Smooth muscle cell (in vitro differentiated cells): ENCODE measurements around the gene S100A9. TPM values are rescaled to one million over a fixed set of nuclear protein-coding genes. Genes with fewer than 3 reads are reported as not detected.

Experiments
- DNase-seq: peaks from one replicate; lab custom pipeline; 2025; ENCODE audit not compliant: unreplicated experiment; lab: John Stamatoyannopoulos, UW
- H2AFZ ChIP-seq: fragments of 200-600 bp; sonication (generic); 2 replicates; pipeline ENCODE4 v1.6.0; 2016; ENCODE audit warnings: antibody characterized with exemption, low read depth, mild to moderate bottlenecking
- H3F3A ChIP-seq: fragments of 200-600 bp; sonication (generic); 2 replicates; pipeline ENCODE4 v1.6.0; 2017; ENCODE audit warnings: antibody characterized with exemption, low read depth
- H3K27ac ChIP-seq: fragments of 200-600 bp; sonication (generic); 2 replicates; pipeline ENCODE4 v1.5.1; 2016; ENCODE audit warnings: low read depth, mild to moderate bottlenecking
- H3K27me3 ChIP-seq: fragments of 200-600 bp; sonication (generic); 2 replicates; pipeline ENCODE4 v1.6.1; 2016; ENCODE audit warnings: low read depth, mild to moderate bottlenecking
- H3K36me3 ChIP-seq: fragments of 200-600 bp; sonication (generic); 2 replicates; pipeline ENCODE4 v1.5.1; 2016; ENCODE audit warnings: low read depth
- H3K4me1 ChIP-seq: fragments of 200-600 bp; sonication (generic); 2 replicates; pipeline ENCODE4 v1.5.1; 2016; ENCODE audit warnings: low read depth
- H3K4me2 ChIP-seq: fragments of 200-600 bp; sonication (generic); 2 replicates; pipeline ENCODE4 v1.6.0; 2016; ENCODE audit warnings: mild to moderate bottlenecking
- H3K4me3 ChIP-seq: fragments of 200-600 bp; sonication (generic); 2 replicates; pipeline ENCODE4 v1.5.1; 2016; ENCODE audit warnings: mild to moderate bottlenecking
- H3K79me2 ChIP-seq: fragments of 200-600 bp; sonication (generic); 2 replicates; pipeline ENCODE4 v1.6.0; 2016; ENCODE audit warnings: low read depth, mild to moderate bottlenecking
- H3K9ac ChIP-seq: fragments of 200-600 bp; sonication (generic); 2 replicates; pipeline ENCODE4 v1.6.0; 2016; ENCODE audit warnings: low read depth
- H3K9me3 ChIP-seq: fragments of 200-600 bp; sonication (generic); replicated peaks from 2 replicates; pipeline ENCODE4 v1.5.1; 2016; ENCODE audit warnings: low read depth
- H4K20me1 ChIP-seq: fragments of 200-600 bp; sonication (generic); 2 replicates; pipeline ENCODE4 v1.6.0; 2016; ENCODE audit warnings: low read depth
- CTCF ChIP-seq: fragments of 200-600 bp; sonication (generic); IDR thresholded peaks from 2 replicates; pipeline ENCODE4 v1.5.1; 2017; ENCODE audit warnings: borderline replicate concordance, mild to moderate bottlenecking, antibody characterized with exemption; ENCODE audit not compliant: insufficient read depth, poor library complexity, severe bottlenecking
- WGBS: methylation state at CpG from one replicate; pipeline ENCODE4 v1.1.7; 2016; ENCODE audit warnings: low lambda C conversion rate; 5-methylcytosine and 5-hydroxymethylcytosine counted together
- polyA plus RNA-seq: library from polyadenylated mRNA; unstranded; fragments of >200 nt; fragmentation: Nextera tagmentation; extraction: Ambion mirVana; gene quantifications from 2 replicates; pipeline ENCODE4 v1.2.1, GENCODE V29; 2016
- total RNA-seq: library from RNA; depleted of rRNA; stranded (reverse); fragments of >200 nt; gene quantifications from 2 replicates; pipeline ENCODE4 v1.2.3, GENCODE V29; 2014

Gene S100A9
- total and polyA plus RNA-seq, 2 experiments from 2014 or later: 81.9 to 197 TPM

- no peaks in the 10 kb centered on the region for H3K36me3 ChIP-seq
- no peak for TF ChIP-seq CTCF
Measured at GRCh38 chr1:153361480-153362109, 3.9 kb downstream of the S100A9 start.

GRCh38 chr1:153362187-153362775 is 4.6 kb downstream of the S100A9 start:
- Histone ChIP-seq H3K4me3 (no peak overlapping the region), H3K9ac (no peak overlapping the region), H2AFZ (no peak overlapping the region), H3K4me1 (no peaks in the 10 kb centered on the region), H3K9me3 (no peaks in the 10 kb centered on the region), H3F3A (no peaks in the 10 kb centered on the region), H4K20me1 (no peaks in the 10 kb centered on the region), H3K4me2 (no peak overlapping the region), H3K79me2 (no peaks in the 10 kb centered on the region), H3K27ac (no peak overlapping the region), H3K27me3 (no peaks in the 10 kb centered on the region), H3K36me3 (no peaks in the 10 kb centered on the region)
- no peak for DNase-seq
- TF ChIP-seq CTCF: no peak
- 84% methylated on average over 3 of the region's 3 CpGs for WGBS

More at GRCh38 chr1:153361480-153362109, 3.9 kb downstream of the S100A9 start:
- H3F3A ChIP-seq: no peaks in the 10 kb centered on the region
- no peaks in the 10 kb centered on the region for H3K9me3 ChIP-seq
- no peak overlapping the region for H2AFZ ChIP-seq
- no peak overlapping the region for H3K4me2 ChIP-seq
- no peaks in the 10 kb centered on the region for H3K27me3 ChIP-seq
- no peak overlapping the region for H3K9ac ChIP-seq
- no peak overlapping the region for H3K4me3 ChIP-seq
- DNase-seq: no peak
- no peaks in the 10 kb centered on the region for H3K4me1 ChIP-seq
- no peak overlapping the region for H3K27ac ChIP-seq
- no peaks in the 10 kb centered on the region for H3K79me2 ChIP-seq
- 78% methylated on average over 4 of the region's 4 CpGs for WGBS
- H4K20me1 ChIP-seq: no peaks in the 10 kb centered on the region

GRCh38 chr1:153363641-153364040 is 6.0 kb downstream of the S100A9 start:
- H2AFZ ChIP-seq: no peak overlapping the region
- H3K27me3 ChIP-seq: no peaks in the 10 kb centered on the region
- TF ChIP-seq CTCF: no peak
- no peak overlapping the region for H3K9ac ChIP-seq
- H3F3A ChIP-seq: no peaks in the 10 kb centered on the region
- DNase-seq: no peak
- no peak overlapping the region for H3K4me3 ChIP-seq
- H3K79me2 ChIP-seq: no peaks in the 10 kb centered on the region
- H3K4me1 ChIP-seq: no peaks in the 10 kb centered on the region
- WGBS: 63% methylated on average over 3 of the region's 3 CpGs
- H3K9me3 ChIP-seq: no peaks in the 10 kb centered on the region
- no peak overlapping the region for H3K27ac ChIP-seq
- no peaks in the 10 kb centered on the region for H3K36me3 ChIP-seq
- no peaks in the 10 kb centered on the region for H4K20me1 ChIP-seq
- H3K4me2 ChIP-seq: no peak overlapping the region

DNA sequence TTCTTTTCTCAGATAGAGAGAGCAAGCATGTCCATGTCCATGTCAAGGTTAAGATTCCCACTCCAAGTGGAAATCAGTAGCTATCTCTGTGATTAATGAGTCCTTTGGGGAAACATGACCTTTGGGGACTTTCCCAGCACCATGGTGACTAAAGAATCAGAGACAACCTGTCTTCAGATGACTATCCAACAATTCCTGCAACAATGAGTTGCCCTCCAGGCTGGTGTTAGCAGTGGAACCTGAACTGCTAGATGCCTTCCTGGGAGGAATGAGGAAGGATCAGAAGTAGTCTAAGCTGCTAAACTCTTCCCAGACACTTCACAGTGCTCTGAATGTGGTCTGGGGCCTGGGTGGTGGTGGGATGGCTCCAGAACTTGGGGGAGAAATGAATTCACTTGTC is 6.5 kb downstream of the S100A9 start:
- H3K27me3 ChIP-seq: no peaks in the 10 kb centered on the region
- no peak overlapping the region for H3K4me3 ChIP-seq
- H3K79me2 ChIP-seq: no peaks in the 10 kb centered on the region
- H4K20me1 ChIP-seq: no peaks in the 10 kb centered on the region
- H3K27ac ChIP-seq: peak overlapping the region; percentile 19
- no peaks in the 10 kb centered on the region for H3K36me3 ChIP-seq
- no peaks in the 10 kb centered on the region for H3F3A ChIP-seq
- no peak for DNase-seq
- no peaks in the 10 kb centered on the region for H3K4me1 ChIP-seq
- H3K9ac ChIP-seq: no peak overlapping the region
- TF ChIP-seq CTCF: no peak
- no peaks in the 10 kb centered on the region for H3K9me3 ChIP-seq
- H2AFZ ChIP-seq: no peak overlapping the region
- H3K4me2 ChIP-seq: no peak overlapping the region
